ENCODE results near the gene MRTO4.

MRTO4 gene

DNA sequence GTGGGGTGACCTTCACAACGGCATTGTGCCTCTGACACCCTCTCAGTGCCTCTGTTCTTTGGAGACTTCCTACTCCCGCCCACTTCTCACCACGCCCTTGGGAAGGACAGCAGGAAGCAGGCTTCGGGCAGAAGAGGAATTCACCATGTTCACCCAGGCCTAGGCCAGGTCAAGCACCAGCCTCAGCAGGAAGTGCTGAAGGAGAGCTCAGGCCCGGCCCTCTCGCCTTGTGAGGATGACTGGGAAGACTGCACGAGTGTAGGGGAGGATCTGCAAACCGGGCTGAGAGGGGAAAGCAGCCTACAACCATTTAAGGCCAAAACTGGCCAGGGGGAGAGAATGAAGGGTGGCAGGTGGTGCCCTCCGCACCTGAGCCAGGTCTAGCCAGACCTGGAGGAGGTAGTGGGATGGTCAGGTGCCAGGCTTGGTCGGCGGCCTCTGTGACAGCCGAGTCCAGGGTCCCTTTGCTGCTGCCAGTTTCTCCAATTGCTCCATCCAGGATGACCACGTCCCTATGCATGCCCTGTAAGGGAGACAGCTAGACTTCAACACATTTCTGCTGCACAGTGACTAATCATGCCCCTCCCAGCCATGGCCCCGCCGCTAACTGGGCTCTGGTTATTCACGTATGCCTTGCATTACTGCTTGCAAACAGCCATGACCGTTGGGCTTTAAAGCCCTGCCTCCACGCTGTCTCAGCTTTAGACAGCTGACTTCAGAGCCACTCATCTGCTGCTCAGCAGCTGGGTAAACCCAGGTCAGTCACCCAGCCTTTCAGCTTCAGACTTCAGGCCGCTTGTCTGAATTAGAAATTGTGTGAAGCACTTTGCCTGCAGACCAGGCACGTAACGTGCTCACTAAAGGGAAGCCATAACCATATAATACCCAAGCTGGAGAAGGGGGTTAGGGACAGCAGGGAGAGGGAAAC is 8.9 kb downstream of the MRTO4 start (continued):
- TF ChIP-seq, protein P1, sequence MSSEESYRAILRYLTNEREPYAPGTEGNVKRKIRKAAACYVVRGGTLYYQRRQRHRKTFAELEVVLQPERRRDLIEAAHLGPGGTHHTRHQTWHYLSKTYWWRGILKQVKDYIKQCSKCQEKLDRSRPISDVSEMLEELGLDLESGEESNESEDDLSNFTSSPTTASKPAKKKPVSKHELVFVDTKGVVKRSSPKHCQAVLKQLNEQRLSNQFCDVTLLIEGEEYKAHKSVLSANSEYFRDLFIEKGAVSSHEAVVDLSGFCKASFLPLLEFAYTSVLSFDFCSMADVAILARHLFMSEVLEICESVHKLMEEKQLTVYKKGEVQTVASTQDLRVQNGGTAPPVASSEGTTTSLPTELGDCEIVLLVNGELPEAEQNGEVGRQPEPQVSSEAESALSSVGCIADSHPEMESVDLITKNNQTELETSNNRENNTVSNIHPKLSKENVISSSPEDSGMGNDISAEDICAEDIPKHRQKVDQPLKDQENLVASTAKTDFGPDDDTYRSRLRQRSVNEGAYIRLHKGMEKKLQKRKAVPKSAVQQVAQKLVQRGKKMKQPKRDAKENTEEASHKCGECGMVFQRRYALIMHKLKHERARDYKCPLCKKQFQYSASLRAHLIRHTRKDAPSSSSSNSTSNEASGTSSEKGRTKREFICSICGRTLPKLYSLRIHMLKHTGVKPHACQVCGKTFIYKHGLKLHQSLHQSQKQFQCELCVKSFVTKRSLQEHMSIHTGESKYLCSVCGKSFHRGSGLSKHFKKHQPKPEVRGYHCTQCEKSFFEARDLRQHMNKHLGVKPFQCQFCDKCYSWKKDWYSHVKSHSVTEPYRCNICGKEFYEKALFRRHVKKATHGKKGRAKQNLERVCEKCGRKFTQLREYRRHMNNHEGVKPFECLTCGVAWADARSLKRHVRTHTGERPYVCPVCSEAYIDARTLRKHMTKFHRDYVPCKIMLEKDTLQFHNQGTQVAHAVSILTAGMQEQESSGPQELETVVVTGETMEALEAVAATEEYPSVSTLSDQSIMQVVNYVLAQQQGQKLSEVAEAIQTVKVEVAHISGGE (tag by site-specific recombination; conservative IDR thresholded peaks at IDR 0.05; ENCODE audit: low read depth) = no peak
- TF ChIP-seq ZBTB20 (tag by site-specific recombination; IDR thresholded peaks at IDR 0.05) (no peak), ZNF624 (tag by site-specific recombination; IDR thresholded peaks at IDR 0.05) (no peak), ZNF19 (tag by site-specific recombination; IDR thresholded peaks at IDR 0.05; ENCODE audit: low read depth) (no peak), ZNF600 (tag by site-specific recombination; IDR thresholded peaks at IDR 0.05) (peak; percentile 69), WT1 (tag by site-specific recombination; IDR thresholded peaks at IDR 0.05) (no peak), ZFP3 (tag by site-specific recombination; IDR thresholded peaks at IDR 0.05; ENCODE audit: low read depth) (no peak), ZNF132 (tag by site-specific recombination; IDR thresholded peaks at IDR 0.05; ENCODE audit: borderline replicate concordance) (no peak), ZNF341 (tag by site-specific recombination; IDR thresholded peaks at IDR 0.05; ENCODE audit: low read depth) (no peak), ZSCAN18 (tag by site-specific recombination; IDR thresholded peaks at IDR 0.05) (no peak), ZFP41 (tag by site-specific recombination; IDR thresholded peaks at IDR 0.05; ENCODE audit: borderline replicate concordance) (no peak), ZNF571 (tag by site-specific recombination; IDR thresholded peaks at IDR 0.05) (no peak), FEZF1 (tag by site-specific recombination; IDR thresholded peaks at IDR 0.05) (no peak), ZFP69B (tag by site-specific recombination; IDR thresholded peaks at IDR 0.05) (no peak), ZNF621 (tag by site-specific recombination; IDR thresholded peaks at IDR 0.05) (no peak), ZNF175 (tag by site-specific recombination; IDR thresholded peaks at IDR 0.05) (no peak)
- TF ChIP-seq, protein P2, sequence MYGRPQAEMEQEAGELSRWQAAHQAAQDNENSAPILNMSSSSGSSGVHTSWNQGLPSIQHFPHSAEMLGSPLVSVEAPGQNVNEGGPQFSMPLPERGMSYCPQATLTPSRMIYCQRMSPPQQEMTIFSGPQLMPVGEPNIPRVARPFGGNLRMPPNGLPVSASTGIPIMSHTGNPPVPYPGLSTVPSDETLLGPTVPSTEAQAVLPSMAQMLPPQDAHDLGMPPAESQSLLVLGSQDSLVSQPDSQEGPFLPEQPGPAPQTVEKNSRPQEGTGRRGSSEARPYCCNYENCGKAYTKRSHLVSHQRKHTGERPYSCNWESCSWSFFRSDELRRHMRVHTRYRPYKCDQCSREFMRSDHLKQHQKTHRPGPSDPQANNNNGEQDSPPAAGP (tag by site-specific recombination; IDR thresholded peaks at IDR 0.05) = no peak
- TF ChIP-seq, protein P3, sequence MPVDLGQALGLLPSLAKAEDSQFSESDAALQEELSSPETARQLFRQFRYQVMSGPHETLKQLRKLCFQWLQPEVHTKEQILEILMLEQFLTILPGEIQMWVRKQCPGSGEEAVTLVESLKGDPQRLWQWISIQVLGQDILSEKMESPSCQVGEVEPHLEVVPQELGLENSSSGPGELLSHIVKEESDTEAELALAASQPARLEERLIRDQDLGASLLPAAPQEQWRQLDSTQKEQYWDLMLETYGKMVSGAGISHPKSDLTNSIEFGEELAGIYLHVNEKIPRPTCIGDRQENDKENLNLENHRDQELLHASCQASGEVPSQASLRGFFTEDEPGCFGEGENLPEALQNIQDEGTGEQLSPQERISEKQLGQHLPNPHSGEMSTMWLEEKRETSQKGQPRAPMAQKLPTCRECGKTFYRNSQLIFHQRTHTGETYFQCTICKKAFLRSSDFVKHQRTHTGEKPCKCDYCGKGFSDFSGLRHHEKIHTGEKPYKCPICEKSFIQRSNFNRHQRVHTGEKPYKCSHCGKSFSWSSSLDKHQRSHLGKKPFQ (tag by site-specific recombination; IDR thresholded peaks at IDR 0.05) = no peak

- Histone ChIP-seq H3K9me3 (ENCODE audit: control insufficient read depth, insufficient read depth, low read depth, low read length) (no peaks in the 10 kb centered on the region), H3K4me1 (ENCODE audit: control insufficient read depth, insufficient read depth, low read length) (no peaks in the 10 kb centered on the region), H3K36me3 (ENCODE audit: control insufficient read depth in 2 of 2, insufficient read depth in 1 of 2, low read length in 2 of 2) (peaks cover 6 to 53% of the 10 kb centered on the region in 2 experiments; a peak in 2 of 3 replicates), H3K27ac (ENCODE audit: extremely low read depth, low read depth, low read length) (no peak overlapping the region), H3K4me3 (ENCODE audit: low read depth, low read length) (no peak overlapping the region)
- CTCF ChIA-PET = no interaction called here
- TF ChIP-seq PRDM1 (tag by site-specific recombination; IDR thresholded peaks at IDR 0.05) = no peak
- POLR2A ChIA-PET = no interaction called here
Observed at GRCh38 chr1:19262047-19262446, 10.4 kb downstream of the MRTO4 start.

All from HEK293 (cell line).